SK-N-SH (cell line): ENCODE measurements around the gene GALK2. TPM values are rescaled to one million over a fixed set of nuclear protein-coding genes. Genes with fewer than 3 reads are reported as not detected.

Experiments
- CTCF ChIA-PET: fragments of 300-600, 350-600 bp; formaldehyde crosslinking; extraction: SDS; loops from one replicate; lab custom pipeline; 2021; lab: Yijun Ruan, JAX
- POLR2A ChIA-PET: fragments of 350-600 bp; sonication (Branson Sonifier 250); formaldehyde crosslinking; extraction: SDS; loops from one replicate; lab custom pipeline; 2020; ENCODE audit warnings: antibody characterized with exemption, inconsistent platforms; lab: Yijun Ruan, JAX
- DNase-seq: peaks from one replicate; pipeline ENCODE4 v3.0.0; 2012
- H2AFZ ChIP-seq: fragments of 200-600 bp; sonication (generic); 2 replicates; pipeline ENCODE4 v1.8.1; 2016; ENCODE audit warnings: antibody characterized with exemption, mild to moderate bottlenecking, low read depth
- H3F3A ChIP-seq: fragments of 200-600 bp; sonication (generic); replicated peaks from 2 replicates; pipeline ENCODE3; 2016; ENCODE audit warnings: antibody characterized with exemption, mild to moderate bottlenecking; ENCODE audit not compliant: insufficient read depth
- H3K27ac ChIP-seq, 2 experiments: fragments of 200-500 bp in 1 of 2; fragments of 200-600 bp in 1 of 2; sonication (Bioruptor generic) in 1 of 2; sonication (generic), shearing (Covaris generic) in 1 of 2; 2 replicates each; pipeline versions ENCODE4 v1.5.1 to v1.6.1; 2014 to 2016; ENCODE audit warnings: low read depth in 2 of 2, inconsistent platforms in 1 of 2, low read length in 1 of 2, mild to moderate bottlenecking in 1 of 2, mixed read lengths in 1 of 2
- H3K27me3 ChIP-seq: fragments of 200-600 bp; sonication (generic), shearing (Covaris generic); 2 replicates; pipeline ENCODE4 v1.6.1; 2016; ENCODE audit warnings: mixed run types; ENCODE audit not compliant: insufficient read depth
- H3K36me3 ChIP-seq, 2 experiments: fragments of 200-500 bp in 1 of 2; fragments of 200-600 bp in 1 of 2; sonication (Bioruptor generic) in 1 of 2; sonication (generic) in 1 of 2; replicated peaks in 1 of 2; 2 replicates each; pipeline versions ENCODE3 to v1.5.1; 2014 to 2016; ENCODE audit warnings: low read length in 1 of 2, mild to moderate bottlenecking in 1 of 2; ENCODE audit not compliant: insufficient read depth in 2 of 2, control insufficient read depth in 1 of 2
- H3K4me1 ChIP-seq, 2 experiments: fragments of 200-500 bp in 1 of 2; fragments of 200-600 bp in 1 of 2; sonication (Bioruptor generic) in 1 of 2; sonication (generic), shearing (Covaris generic) in 1 of 2; 2 replicates each; pipeline versions ENCODE4 v1.5.1 to v1.6.1; 2014 to 2016; ENCODE audit warnings: low read depth in 1 of 2, low read length in 1 of 2, mixed run types in 1 of 2; ENCODE audit not compliant: insufficient read depth in 2 of 2, control insufficient read depth in 1 of 2
- H3K4me2 ChIP-seq: fragments of 200-600 bp; sonication (generic), shearing (Covaris generic); 2 replicates; pipeline ENCODE4 v1.6.1; 2017; ENCODE audit warnings: mixed run types
- H3K4me3 ChIP-seq, 2 experiments: fragments of 200-500 bp in 1 of 2; fragments of 200-600 bp in 1 of 2; sonication (Bioruptor generic) in 1 of 2; sonication (generic), shearing (Covaris generic) in 1 of 2; 2 replicates each; pipeline versions ENCODE4 v1.5.1 to v1.8.1; 2014 to 2016; ENCODE audit warnings: low read depth in 2 of 2, inconsistent platforms in 1 of 2, low read length in 1 of 2, mild to moderate bottlenecking in 1 of 2, mixed read lengths in 1 of 2, moderate library complexity in 1 of 2
- H3K79me2 ChIP-seq: fragments of 200-600 bp; sonication (generic); 2 replicates; pipeline ENCODE4 v1.8.1; 2017; ENCODE audit warnings: mild to moderate bottlenecking; ENCODE audit not compliant: insufficient read depth
- H3K9ac ChIP-seq: fragments of 200-600 bp; sonication (generic); 2 replicates; pipeline ENCODE4 v1.6.1; 2017; ENCODE audit warnings: mixed run types
- H3K9me2 ChIP-seq: fragments of 200-600 bp; sonication (generic); 2 replicates; pipeline ENCODE4 v1.6.1; 2017; ENCODE audit warnings: mixed run types
- H3K9me3 ChIP-seq: fragments of 200-600 bp; sonication (generic); 2 replicates; pipeline ENCODE4 v1.6.1; 2017; ENCODE audit warnings: mixed run types, mild to moderate bottlenecking, moderate library complexity
- H4K20me1 ChIP-seq: fragments of 200-600 bp; sonication (generic); 2 replicates; pipeline ENCODE4 v1.6.1; 2017; ENCODE audit warnings: mild to moderate bottlenecking, mixed run types; ENCODE audit not compliant: insufficient read depth
- EP300 ChIP-seq, 2 experiments: IDR thresholded peaks; 2 replicates each; pipeline versions ENCODE4 v1.4.0 to v1.6.1; 2012; ENCODE audit warnings: borderline replicate concordance in 1 of 2, low read depth in 1 of 2, low read length in 1 of 2
- FOSL2 ChIP-seq: IDR thresholded peaks from 2 replicates; pipeline ENCODE4 v1.4.0; 2012; ENCODE audit warnings: low read depth, mild to moderate bottlenecking, moderate library complexity, borderline replicate concordance
- GABPA ChIP-seq: IDR thresholded peaks from 2 replicates; pipeline ENCODE4 v1.4.0; 2012; ENCODE audit warnings: low read depth, mild to moderate bottlenecking
- GATA2 ChIP-seq: sonication (generic); formaldehyde crosslinking; IDR thresholded peaks from 2 replicates; pipeline ENCODE4 v1.5.0; 2020; ENCODE audit warnings: mild to moderate bottlenecking, missing genetic modification reagents
- MEF2A ChIP-seq: IDR thresholded peaks from 2 replicates; pipeline ENCODE4 v1.4.0; 2012; ENCODE audit warnings: low read depth, borderline replicate concordance
- MXI1 ChIP-seq: IDR thresholded peaks from 2 replicates; pipeline ENCODE4 v1.6.1; 2012; ENCODE audit warnings: mild to moderate bottlenecking, low read depth, low read length, improper control_type of control experiment
- RAD21 ChIP-seq: IDR thresholded peaks from 2 replicates; pipeline ENCODE4 v1.6.1; 2012; ENCODE audit warnings: mild to moderate bottlenecking, low read length
- RCOR1 ChIP-seq: fragments of 150-350 bp; IDR thresholded peaks from 2 replicates; pipeline ENCODE4 v1.6.1; 2017; ENCODE audit warnings: antibody characterized with exemption, low read length
- TAF1 ChIP-seq: IDR thresholded peaks from 2 replicates; pipeline ENCODE4 v1.6.1; 2012; ENCODE audit warnings: low read depth, mild to moderate bottlenecking, low read length, moderate library complexity, borderline replicate concordance
- TCF12 ChIP-seq: IDR thresholded peaks from 2 replicates; pipeline ENCODE4 v1.4.0; 2012
- TEAD4 ChIP-seq: IDR thresholded peaks from 2 replicates; pipeline ENCODE4 v1.4.0; 2012; ENCODE audit warnings: mild to moderate bottlenecking, borderline replicate concordance; ENCODE audit not compliant: insufficient read depth
- YY1 ChIP-seq: IDR thresholded peaks from 2 replicates; pipeline ENCODE4 v1.4.0; 2012; ENCODE audit warnings: low read depth, mild to moderate bottlenecking
- WGBS: methylation state at CpG from one replicate; pipeline ENCODE4 v1.1.6; 2017; ENCODE audit warnings: low lambda C conversion rate; 5-methylcytosine and 5-hydroxymethylcytosine counted together
- polyA plus RNA-seq, 3 experiments: library from polyadenylated mRNA; depleted of rRNA; stranded (reverse); fragments of >200 nt; gene quantifications; 2 replicates each; pipeline ENCODE4 v1.2.3, GENCODE V29; 2012
- TF ChIP-seq, protein P1 (sequence below): fragments of 150-350 bp; IDR thresholded peaks from 2 replicates; pipeline ENCODE4 v1.6.1; 2017; ENCODE audit warnings: antibody characterized with exemption, low read length, low read depth, borderline replicate concordance
- TF ChIP-seq, protein P2 (sequence below): IDR thresholded peaks from 2 replicates; pipeline ENCODE4 v1.4.0; 2012; ENCODE audit warnings: low read depth
- TF ChIP-seq, protein P3 (sequence below): fragments of 200-600 bp; sonication (generic); IDR thresholded peaks from 2 replicates; pipeline ENCODE4 v1.6.1; 2017; ENCODE audit warnings: antibody characterized with exemption, mild to moderate bottlenecking, moderate library complexity
- TF ChIP-seq, protein P4 (sequence below): IDR thresholded peaks from 2 replicates; pipeline ENCODE4 v1.4.0; 2012; ENCODE audit warnings: low read depth, borderline replicate concordance
- TF ChIP-seq, protein P5 (sequence below): IDR thresholded peaks from 2 replicates; pipeline ENCODE4 v1.4.0; 2012; ENCODE audit warnings: low read depth, borderline replicate concordance
- TF ChIP-seq, protein P6 (sequence below): fragments of 150-350 bp; IDR thresholded peaks from 2 replicates; pipeline ENCODE4 v1.6.1; 2016; ENCODE audit warnings: mild to moderate bottlenecking, low read depth, low read length

Gene GALK2
- polyA plus RNA-seq, 1 of the 3 experiments (the other 2 are of a cell fraction), result 19.0 TPM

DNA sequence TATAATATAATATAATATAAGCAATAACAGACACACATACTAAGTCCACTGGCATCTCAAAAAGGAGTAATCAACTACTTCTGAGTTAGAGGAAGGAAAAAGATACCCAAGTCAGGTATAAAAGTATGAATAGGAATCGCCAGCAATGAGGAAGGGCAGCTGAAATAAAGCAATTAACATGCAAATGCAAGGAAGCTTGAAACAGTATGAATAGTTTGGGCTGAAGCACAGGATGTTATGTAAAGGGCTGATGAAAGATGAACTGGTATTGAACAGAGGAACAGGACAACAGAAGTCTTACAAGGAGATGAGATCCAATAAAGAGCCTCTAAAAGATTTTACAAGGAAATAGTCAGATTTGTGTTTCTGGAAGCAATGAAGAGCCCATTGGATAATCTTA, 21.7 kb upstream of the GALK2 start (continued):
- TF ChIP-seq GABPA (no peak), EP300 (IDR thresholded peaks at IDR 0.05; ENCODE audit: borderline replicate concordance in 1 of 2, low read depth in 1 of 2, low read length in 1 of 2) (no peak), TAF1 (no peak), MXI1 (no peak), TEAD4 (no peak)
- TF ChIP-seq, protein P1, sequence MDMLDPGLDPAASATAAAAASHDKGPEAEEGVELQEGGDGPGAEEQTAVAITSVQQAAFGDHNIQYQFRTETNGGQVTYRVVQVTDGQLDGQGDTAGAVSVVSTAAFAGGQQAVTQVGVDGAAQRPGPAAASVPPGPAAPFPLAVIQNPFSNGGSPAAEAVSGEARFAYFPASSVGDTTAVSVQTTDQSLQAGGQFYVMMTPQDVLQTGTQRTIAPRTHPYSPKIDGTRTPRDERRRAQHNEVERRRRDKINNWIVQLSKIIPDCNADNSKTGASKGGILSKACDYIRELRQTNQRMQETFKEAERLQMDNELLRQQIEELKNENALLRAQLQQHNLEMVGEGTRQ, result no peak
- TF ChIP-seq, all 33 proteins: peak for 0

DNA sequence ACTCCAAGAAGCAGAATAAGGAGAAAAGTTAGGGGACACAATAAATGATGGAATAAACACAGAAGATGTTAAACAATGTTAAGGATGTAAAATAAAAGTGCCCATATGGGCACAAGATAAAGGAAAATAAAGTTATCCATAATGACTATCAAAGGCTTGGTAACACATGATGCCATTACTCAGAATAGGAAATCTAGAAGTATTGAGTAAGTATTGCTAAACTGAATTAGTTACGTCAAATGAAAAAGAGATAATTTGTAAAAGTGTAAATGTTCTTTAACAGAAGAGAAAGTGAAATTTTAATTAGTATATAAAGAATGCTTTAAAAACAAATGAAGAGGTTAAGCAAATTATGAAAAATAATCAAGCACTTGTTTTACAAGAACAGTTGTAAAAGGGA, 21.3 kb upstream of the GALK2 start:
- no peak overlapping the region for H3K4me2 ChIP-seq
- no peak overlapping the region for H3K27ac ChIP-seq
- H4K20me1 ChIP-seq, result peaks cover 71% of the 10 kb centered on the region
- H2AFZ ChIP-seq, result no peak overlapping the region
- no peaks in the 10 kb centered on the region for H3K27me3 ChIP-seq
- no peaks in the 10 kb centered on the region for H3K9me3 ChIP-seq
- CTCF ChIA-PET, result interaction anchor here (1.0 to 3.3 kb wide), 2 partner anchors 87 to 287 kb away, joined by 3 to 12 read pairs; no protein-coding TSS in a partner anchor
- no peaks in the 10 kb centered on the region for H3K9me2 ChIP-seq
- no peak overlapping the region for H3K9ac ChIP-seq
- no peak for TF ChIP-seq TAF1
- TF ChIP-seq, protein P2, sequence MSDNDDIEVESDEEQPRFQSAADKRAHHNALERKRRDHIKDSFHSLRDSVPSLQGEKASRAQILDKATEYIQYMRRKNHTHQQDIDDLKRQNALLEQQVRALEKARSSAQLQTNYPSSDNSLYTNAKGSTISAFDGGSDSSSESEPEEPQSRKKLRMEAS, result no peak
- TF ChIP-seq, protein P3, sequence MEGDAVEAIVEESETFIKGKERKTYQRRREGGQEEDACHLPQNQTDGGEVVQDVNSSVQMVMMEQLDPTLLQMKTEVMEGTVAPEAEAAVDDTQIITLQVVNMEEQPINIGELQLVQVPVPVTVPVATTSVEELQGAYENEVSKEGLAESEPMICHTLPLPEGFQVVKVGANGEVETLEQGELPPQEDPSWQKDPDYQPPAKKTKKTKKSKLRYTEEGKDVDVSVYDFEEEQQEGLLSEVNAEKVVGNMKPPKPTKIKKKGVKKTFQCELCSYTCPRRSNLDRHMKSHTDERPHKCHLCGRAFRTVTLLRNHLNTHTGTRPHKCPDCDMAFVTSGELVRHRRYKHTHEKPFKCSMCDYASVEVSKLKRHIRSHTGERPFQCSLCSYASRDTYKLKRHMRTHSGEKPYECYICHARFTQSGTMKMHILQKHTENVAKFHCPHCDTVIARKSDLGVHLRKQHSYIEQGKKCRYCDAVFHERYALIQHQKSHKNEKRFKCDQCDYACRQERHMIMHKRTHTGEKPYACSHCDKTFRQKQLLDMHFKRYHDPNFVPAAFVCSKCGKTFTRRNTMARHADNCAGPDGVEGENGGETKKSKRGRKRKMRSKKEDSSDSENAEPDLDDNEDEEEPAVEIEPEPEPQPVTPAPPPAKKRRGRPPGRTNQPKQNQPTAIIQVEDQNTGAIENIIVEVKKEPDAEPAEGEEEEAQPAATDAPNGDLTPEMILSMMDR, result no peak
- no peak for TF ChIP-seq MEF2A
- no peak for TF ChIP-seq TEAD4
- no peak for TF ChIP-seq RCOR1
- TF ChIP-seq, protein P4, sequence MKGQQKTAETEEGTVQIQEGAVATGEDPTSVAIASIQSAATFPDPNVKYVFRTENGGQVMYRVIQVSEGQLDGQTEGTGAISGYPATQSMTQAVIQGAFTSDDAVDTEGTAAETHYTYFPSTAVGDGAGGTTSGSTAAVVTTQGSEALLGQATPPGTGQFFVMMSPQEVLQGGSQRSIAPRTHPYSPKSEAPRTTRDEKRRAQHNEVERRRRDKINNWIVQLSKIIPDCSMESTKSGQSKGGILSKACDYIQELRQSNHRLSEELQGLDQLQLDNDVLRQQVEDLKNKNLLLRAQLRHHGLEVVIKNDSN, result no peak
- TF ChIP-seq, protein P5, sequence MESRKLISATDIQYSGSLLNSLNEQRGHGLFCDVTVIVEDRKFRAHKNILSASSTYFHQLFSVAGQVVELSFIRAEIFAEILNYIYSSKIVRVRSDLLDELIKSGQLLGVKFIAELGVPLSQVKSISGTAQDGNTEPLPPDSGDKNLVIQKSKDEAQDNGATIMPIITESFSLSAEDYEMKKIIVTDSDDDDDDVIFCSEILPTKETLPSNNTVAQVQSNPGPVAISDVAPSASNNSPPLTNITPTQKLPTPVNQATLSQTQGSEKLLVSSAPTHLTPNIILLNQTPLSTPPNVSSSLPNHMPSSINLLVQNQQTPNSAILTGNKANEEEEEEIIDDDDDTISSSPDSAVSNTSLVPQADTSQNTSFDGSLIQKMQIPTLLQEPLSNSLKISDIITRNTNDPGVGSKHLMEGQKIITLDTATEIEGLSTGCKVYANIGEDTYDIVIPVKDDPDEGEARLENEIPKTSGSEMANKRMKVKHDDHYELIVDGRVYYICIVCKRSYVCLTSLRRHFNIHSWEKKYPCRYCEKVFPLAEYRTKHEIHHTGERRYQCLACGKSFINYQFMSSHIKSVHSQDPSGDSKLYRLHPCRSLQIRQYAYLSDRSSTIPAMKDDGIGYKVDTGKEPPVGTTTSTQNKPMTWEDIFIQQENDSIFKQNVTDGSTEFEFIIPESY, result no peak
- TF ChIP-seq FOSL2, result no peak
- no peak for TF ChIP-seq GATA2 (CRISPR knock-in tag)
- TF ChIP-seq YY1, result no peak
- no peak for TF ChIP-seq RAD21
- no peak for TF ChIP-seq MXI1
- TF ChIP-seq TCF12, result no peak
- TF ChIP-seq, protein P6, sequence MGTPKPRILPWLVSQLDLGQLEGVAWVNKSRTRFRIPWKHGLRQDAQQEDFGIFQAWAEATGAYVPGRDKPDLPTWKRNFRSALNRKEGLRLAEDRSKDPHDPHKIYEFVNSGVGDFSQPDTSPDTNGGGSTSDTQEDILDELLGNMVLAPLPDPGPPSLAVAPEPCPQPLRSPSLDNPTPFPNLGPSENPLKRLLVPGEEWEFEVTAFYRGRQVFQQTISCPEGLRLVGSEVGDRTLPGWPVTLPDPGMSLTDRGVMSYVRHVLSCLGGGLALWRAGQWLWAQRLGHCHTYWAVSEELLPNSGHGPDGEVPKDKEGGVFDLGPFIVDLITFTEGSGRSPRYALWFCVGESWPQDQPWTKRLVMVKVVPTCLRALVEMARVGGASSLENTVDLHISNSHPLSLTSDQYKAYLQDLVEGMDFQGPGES, result no peak
- TF ChIP-seq, all 33 proteins: peak for 0
- DNase-seq, result no peak
- H3K79me2 ChIP-seq, result peaks cover 100% of the 10 kb centered on the region
- WGBS, result 90% methylated on average over 1 of the region's 1 CpG
- peaks cover 19 to 32% of the 10 kb centered on the region in 2 experiments for H3K36me3 ChIP-seq
- H3K4me3 ChIP-seq, result no peak overlapping the region
- POLR2A ChIA-PET, result no interaction called here
- peaks cover 16% of the 10 kb centered on the region for H3F3A ChIP-seq
- peaks cover 6 to 7% of the 10 kb centered on the region in 2 experiments; a peak in 2 of 4 replicates for H3K4me1 ChIP-seq
